Fibroblast of villous mesenchyme (primary cell): ENCODE data around the gene CDH5. TPM values are rescaled to one million over a fixed set of nuclear protein-coding genes. Genes with fewer than 3 reads are reported as not detected.

Experiments
- DNase-seq: peaks from one replicate; pipeline ENCODE4 v3.0.0-alpha.2; 2010; ENCODE audit warnings: low read depth
- H3K4me3 ChIP-seq: 2 replicates; pipeline ENCODE4 v1.5.1; 2011; ENCODE audit warnings: low read depth, mild to moderate bottlenecking, low read length
- total RNA-seq: library from RNA; depleted of rRNA; stranded (reverse); fragments of >200 nt; gene quantifications from 2 replicates; pipeline ENCODE4 v1.2.3, GENCODE V29; 2012
- TF ChIP-seq, protein P1 (sequence below): IDR thresholded peaks from 2 replicates; pipeline ENCODE4 v1.5.1; 2012; ENCODE audit warnings: low read depth, mild to moderate bottlenecking, low read length; ENCODE audit not compliant: insufficient read depth

The CDH5 gene
- total RNA-seq, 1 donor: not detected

DNA sequence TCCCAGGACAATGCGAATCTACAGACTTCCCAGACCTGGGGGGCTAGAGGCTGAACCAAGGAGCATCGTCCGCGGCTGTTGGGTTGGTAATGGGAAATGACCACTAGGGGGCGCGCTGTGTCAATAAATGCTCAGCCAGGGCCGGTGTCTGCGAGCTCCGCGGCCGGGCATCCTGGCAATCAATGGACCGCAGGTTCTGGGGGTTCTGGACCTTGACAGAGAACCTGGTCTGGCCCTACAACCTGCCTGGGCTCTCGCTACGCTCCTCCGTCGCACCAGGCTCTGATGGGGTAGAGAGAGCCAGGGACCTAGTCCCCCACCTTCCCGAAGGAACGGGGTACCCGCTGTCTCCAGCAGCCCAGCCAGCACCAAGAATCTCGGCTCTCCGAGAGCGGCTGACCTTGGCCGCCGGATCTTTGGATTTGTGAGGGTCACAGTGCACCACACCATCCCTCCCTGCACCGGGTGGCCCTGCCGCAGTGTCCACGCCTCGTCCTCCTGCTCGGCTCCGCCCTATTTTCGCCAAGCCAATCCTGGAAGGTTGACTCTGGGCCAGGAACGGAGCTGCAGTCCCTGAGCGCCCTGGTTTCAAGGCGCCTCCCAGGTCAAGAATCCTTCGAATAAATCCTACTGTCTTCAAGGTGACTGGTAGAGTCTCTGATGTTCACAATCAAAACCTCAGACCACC is 40.2 kb downstream of the CDH5 start:
- peak overlapping the region; percentile 74 for H3K4me3 ChIP-seq
- peak; percentile 66 for DNase-seq
- TF ChIP-seq, protein P1, sequence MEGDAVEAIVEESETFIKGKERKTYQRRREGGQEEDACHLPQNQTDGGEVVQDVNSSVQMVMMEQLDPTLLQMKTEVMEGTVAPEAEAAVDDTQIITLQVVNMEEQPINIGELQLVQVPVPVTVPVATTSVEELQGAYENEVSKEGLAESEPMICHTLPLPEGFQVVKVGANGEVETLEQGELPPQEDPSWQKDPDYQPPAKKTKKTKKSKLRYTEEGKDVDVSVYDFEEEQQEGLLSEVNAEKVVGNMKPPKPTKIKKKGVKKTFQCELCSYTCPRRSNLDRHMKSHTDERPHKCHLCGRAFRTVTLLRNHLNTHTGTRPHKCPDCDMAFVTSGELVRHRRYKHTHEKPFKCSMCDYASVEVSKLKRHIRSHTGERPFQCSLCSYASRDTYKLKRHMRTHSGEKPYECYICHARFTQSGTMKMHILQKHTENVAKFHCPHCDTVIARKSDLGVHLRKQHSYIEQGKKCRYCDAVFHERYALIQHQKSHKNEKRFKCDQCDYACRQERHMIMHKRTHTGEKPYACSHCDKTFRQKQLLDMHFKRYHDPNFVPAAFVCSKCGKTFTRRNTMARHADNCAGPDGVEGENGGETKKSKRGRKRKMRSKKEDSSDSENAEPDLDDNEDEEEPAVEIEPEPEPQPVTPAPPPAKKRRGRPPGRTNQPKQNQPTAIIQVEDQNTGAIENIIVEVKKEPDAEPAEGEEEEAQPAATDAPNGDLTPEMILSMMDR: peak; percentile 78

DNA sequence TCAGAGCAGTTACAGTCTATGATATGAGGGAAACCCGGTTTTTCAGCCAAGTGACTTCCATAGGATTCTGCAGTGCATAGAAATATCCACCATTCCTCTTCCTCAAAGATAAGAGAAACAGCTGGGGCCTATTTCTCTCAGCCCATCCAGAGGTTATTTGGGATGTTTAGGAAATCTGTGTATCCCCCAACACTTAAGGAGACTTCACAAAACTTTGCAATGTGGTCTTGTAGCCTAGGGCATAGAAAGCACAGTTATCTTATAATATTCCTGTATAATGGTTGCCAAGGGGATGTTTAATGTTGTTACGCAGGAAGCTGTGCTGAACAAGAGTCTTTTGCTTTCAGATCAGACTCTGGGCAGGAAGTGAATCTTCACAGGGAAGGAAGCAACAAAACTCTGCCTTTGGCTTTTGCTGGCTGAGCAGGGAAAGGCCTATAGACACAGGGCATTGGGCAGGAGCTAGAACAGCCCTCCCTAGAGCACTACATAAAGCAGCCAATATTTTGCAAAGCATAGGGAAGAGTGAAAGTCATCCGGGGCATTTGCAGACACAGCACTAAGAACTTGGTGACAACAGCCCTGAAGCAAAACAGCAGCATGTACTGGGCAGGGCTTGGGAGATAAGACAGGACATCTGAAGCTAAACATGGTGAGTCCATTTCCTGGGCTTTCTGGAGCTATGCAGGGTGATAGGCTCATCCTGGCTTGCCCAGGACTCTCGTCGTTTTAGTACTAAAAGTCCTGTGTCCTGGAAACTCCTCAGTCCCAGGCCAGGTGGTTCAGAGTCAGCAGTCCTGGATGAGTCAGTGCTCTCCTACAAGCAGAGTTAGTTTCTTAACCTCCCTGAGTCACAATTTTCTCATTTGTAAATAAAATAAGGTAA is 41.9 kb downstream of the CDH5 start:
- H3K4me3 ChIP-seq: peak overlapping the region; percentile 29
- TF ChIP-seq, protein P1: no peak
- peak; percentile 89 for DNase-seq

DNA sequence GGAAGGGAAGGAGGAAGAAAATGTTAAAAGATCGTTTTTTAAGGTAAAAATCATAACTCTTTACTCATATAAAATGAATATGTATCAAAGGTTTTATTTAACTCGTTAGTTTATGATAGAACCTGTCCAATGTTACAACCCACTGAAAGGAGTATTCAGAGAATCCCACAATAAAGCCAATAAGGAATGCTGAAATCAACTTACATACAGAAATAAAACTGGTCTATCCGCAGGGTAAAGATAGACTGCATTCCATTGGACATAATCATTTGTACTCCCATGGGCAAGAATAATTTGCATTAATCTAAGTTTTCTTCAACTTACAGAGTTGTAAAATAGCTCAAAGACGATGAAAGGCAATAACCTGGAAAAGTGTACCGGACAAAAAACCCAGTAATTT is 42.7 kb downstream of the CDH5 start:
- TF ChIP-seq, protein P1: no peak
- peak; percentile 60 for DNase-seq
- H3K4me3 ChIP-seq: no peak overlapping the region

DNA sequence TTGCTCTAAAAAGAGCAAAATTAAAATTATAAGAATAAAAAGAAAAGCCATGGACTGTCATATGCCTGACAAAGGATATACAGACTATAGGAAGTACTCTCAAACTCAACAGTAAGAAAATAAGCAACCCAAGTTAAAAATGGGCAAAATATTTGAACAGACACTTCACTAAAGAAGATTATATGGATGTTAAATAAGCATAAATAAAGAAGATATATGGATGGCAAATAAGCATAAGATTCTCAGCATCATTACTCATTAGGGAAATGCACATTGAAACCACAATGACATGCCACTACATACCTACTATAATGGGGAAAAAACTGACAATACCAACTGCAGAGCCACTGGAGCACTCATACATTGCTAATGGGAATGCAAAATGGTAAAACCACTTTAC is 45.7 kb downstream of the CDH5 start:
- TF ChIP-seq, protein P1: no peak
- no peak for DNase-seq
- no peak overlapping the region for H3K4me3 ChIP-seq

DNA sequence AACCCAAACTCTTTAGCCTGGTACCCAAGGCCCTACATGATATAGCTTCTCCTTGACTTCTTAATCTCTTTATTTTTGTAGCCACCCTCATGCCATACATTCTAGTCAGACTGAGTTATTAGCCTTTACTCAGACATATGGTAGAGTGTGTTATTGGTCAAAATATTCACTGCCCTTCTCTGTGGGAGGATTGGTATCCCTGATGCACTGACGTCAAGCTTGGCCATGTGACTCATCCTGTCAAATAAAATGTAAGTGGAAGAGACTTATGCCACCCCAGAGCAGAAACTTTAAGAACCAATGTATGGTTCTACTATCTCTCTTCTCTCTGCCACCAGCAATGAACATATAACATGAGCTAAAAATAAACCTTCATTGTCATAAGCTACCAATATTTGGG is 48.4 kb downstream of the CDH5 start:
- DNase-seq: no peak
- no peak overlapping the region for H3K4me3 ChIP-seq
- TF ChIP-seq, protein P1: no peak

DNA sequence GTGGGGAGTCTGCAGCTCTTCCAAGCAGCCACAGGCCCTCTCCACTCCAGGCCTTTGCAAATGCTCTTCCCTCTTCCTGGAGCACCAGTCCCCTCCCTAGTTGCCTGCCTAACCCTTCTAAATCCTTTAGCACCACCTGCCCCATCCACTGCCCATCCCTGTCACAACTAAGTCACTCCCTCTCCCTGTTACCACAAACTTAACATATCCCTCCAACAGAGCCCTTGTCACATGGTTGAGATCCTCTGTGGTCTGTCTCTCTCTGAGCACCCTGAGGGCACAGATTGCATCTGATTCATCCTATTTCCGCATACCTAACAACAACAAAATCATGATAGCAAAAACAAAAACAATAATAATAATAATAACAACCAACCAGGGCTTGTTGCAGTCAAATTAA is 49.6 kb downstream of the CDH5 start:
- TF ChIP-seq, protein P1: no peak
- DNase-seq: peak; percentile 29
- no peak overlapping the region for H3K4me3 ChIP-seq
